Dedifferentiated amniotic fluid mesenchymal stem cell (primary cell): Measurements from ENCODE around the gene PODNL1.

ENCODE experiments used
- DNase-seq: peaks from one replicate; pipeline ENCODE4 v3.0.0-alpha.2; 2016; ENCODE audit errors: extremely low spot score

Gene PODNL1

GRCh38 chr19:13958043-13958442 is 19.8 kb upstream of the PODNL1 start:
- DNase-seq, result no peak

GRCh38 chr19:13957051-13957450 is 18.8 kb upstream of the PODNL1 start:
- DNase-seq, result no peak

GRCh38 chr19:13956365-13956744 is 18.1 kb upstream of the PODNL1 start:
- no peak for DNase-seq

- DNase-seq, result no peak
These were observed 17.6 kb upstream of the PODNL1 start for GRCh38 chr19:13955662-13956364.

GRCh38 chr19:13954185-13954584 is 16.0 kb upstream of the PODNL1 start:
- no peak for DNase-seq

- DNase-seq, result peak; percentile 36
These were observed 14.8 kb upstream of the PODNL1 start for GRCh38 chr19:13952931-13953531.

GRCh38 chr19:13952154-13952930 is 14.1 kb upstream of the PODNL1 start, which contains the start of gene DCAF15:
Gene DCAF15, plus strand, starts transcription at chr19:13952509. Its CDS starts 4 bp downstream, at chr19:13952513.
- DNase-seq, result peak; percentile 100

- DNase-seq, result no peak
These were observed 13.6 kb upstream of the PODNL1 start for GRCh38 chr19:13951799-13952153.

GRCh38 chr19:13951043-13951442 is 12.8 kb upstream of the PODNL1 start:
- no peak for DNase-seq

GRCh38 chr19:13946414-13946813 is 8.2 kb upstream of the PODNL1 start:
- DNase-seq, result no peak

GRCh38 chr19:13942023-13942684 is 3.9 kb upstream of the PODNL1 start:
- DNase-seq, result no peak

GRCh38 chr19:13937479-13938300 is 527 bp downstream of the PODNL1 start:
- DNase-seq, result no peak

- no peak for DNase-seq
These were observed 2.3 kb downstream of the PODNL1 start for GRCh38 chr19:13935765-13936510.

- no peak for DNase-seq
These were observed 3.5 kb downstream of the PODNL1 start for GRCh38 chr19:13934785-13935109.

GRCh38 chr19:13932911-13933393 is 5.3 kb downstream of the PODNL1 start:
- DNase-seq, result no peak

GRCh38 chr19:13932149-13932637 is 6.0 kb downstream of the PODNL1 start:
- no peak for DNase-seq

GRCh38 chr19:13931391-13932148 is 6.6 kb downstream of the PODNL1 start:
- DNase-seq, result no peak

GRCh38 chr19:13930402-13930801 is 7.8 kb downstream of the PODNL1 start:
- no peak for DNase-seq

GRCh38 chr19:13929956-13930355 is 8.3 kb downstream of the PODNL1 start:
- no peak for DNase-seq

- DNase-seq, result no peak
These were observed 8.9 kb downstream of the PODNL1 start for GRCh38 chr19:13929340-13929739.
